ENCODE results near the gene RFX8.
"Not testable (repeated sequence)": the region's sequence is repeated elsewhere in the genome, so short reads cannot be mapped to it uniquely, and the experiment has no call there.

RFX8 gene

GRCh38 chr2:101486994-101487393 lies 12.1 kb upstream of the RFX8 start:
- DNase-seq (ENCODE audit: low read depth in 2 of 2, low spot score in 1 of 2) = no peak

GRCh38 chr2:101486258-101486701 lies 11.4 kb upstream of the RFX8 start:
- no peak for DNase-seq (ENCODE audit: low read depth in 2 of 2, low spot score in 1 of 2)

GRCh38 chr2:101485856-101486255 lies 10.9 kb upstream of the RFX8 start:
- no peak for DNase-seq (ENCODE audit: low read depth in 2 of 2, low spot score in 1 of 2)

- DNase-seq (ENCODE audit: low read depth in 2 of 2, low spot score in 1 of 2) = no peak
Observed at GRCh38 chr2:101480764-101481163, 5.9 kb upstream of the RFX8 start.

GRCh38 chr2:101479810-101480209 lies 4.9 kb upstream of the RFX8 start:
- DNase-seq (ENCODE audit: low read depth in 2 of 2, low spot score in 1 of 2) = no peak

GRCh38 chr2:101479328-101479727 lies 4.4 kb upstream of the RFX8 start:
- no peak for DNase-seq (ENCODE audit: low read depth in 2 of 2, low spot score in 1 of 2)

GRCh38 chr2:101478181-101479001 lies 3.5 kb upstream of the RFX8 start:
- no peak for DNase-seq (ENCODE audit: low read depth in 2 of 2, low spot score in 1 of 2)

GRCh38 chr2:101477556-101477955 lies 2.6 kb upstream of the RFX8 start:
- DNase-seq (ENCODE audit: low read depth in 2 of 2, low spot score in 1 of 2) = no peak

- DNase-seq (ENCODE audit: low read depth in 2 of 2, low spot score in 1 of 2) = no peak
Observed at GRCh38 chr2:101476605-101477208, 1.8 kb upstream of the RFX8 start.

GRCh38 chr2:101473911-101474701 lies 806 bp downstream of the RFX8 start:
- DNase-seq (ENCODE audit: low read depth in 2 of 2, low spot score in 1 of 2) = no peak

- DNase-seq (ENCODE audit: low read depth in 2 of 2, low spot score in 1 of 2) = no peak
Observed at GRCh38 chr2:101473591-101473910, 1.4 kb downstream of the RFX8 start.

GRCh38 chr2:101469863-101470262 lies 5.0 kb downstream of the RFX8 start:
- DNase-seq (ENCODE audit: low read depth in 2 of 2, low spot score in 1 of 2) = no peak

GRCh38 chr2:101467306-101467705 lies 7.6 kb downstream of the RFX8 start:
- DNase-seq (ENCODE audit: low read depth in 2 of 2, low spot score in 1 of 2) = no peak

- DNase-seq (ENCODE audit: low read depth in 2 of 2, low spot score in 1 of 2) = no peak
Observed at GRCh38 chr2:101466426-101466825, 8.5 kb downstream of the RFX8 start.

- no peak for DNase-seq (ENCODE audit: low read depth in 2 of 2, low spot score in 1 of 2)
Observed at GRCh38 chr2:101464841-101465240, 10.1 kb downstream of the RFX8 start.

- DNase-seq (ENCODE audit: low read depth in 2 of 2, low spot score in 1 of 2) = no peak
Observed at GRCh38 chr2:101463911-101464641, 10.8 kb downstream of the RFX8 start.

- DNase-seq (ENCODE audit: low read depth in 2 of 2, low spot score in 1 of 2) = no peak
Observed at GRCh38 chr2:101463421-101463820, 11.5 kb downstream of the RFX8 start.

- no peak for DNase-seq (ENCODE audit: low read depth in 2 of 2, low spot score in 1 of 2)
Observed at GRCh38 chr2:101461381-101461780, 13.5 kb downstream of the RFX8 start.

GRCh38 chr2:101454408-101454807 lies 20.5 kb downstream of the RFX8 start:
- not testable (repeated sequence) for DNase-seq (ENCODE audit: low read depth in 2 of 2, low spot score in 1 of 2)

GRCh38 chr2:101450965-101451364 lies 23.9 kb downstream of the RFX8 start:
- no peak for DNase-seq (ENCODE audit: low read depth in 2 of 2, low spot score in 1 of 2)

- DNase-seq (ENCODE audit: low read depth in 2 of 2, low spot score in 1 of 2) = no peak
Observed at GRCh38 chr2:101446869-101447268, 28.0 kb downstream of the RFX8 start.

Data from stimulated activated CD8-positive, alpha-beta memory T cell treated with anti-CD3 and anti-CD28 coated beads, Interleukin-4, amount 100 ng/mL, for 1 hour (primary cell).